Suppressor macrophage (primary cell): ENCODE data around the gene SOWAHA.
"Not testable (repeated sequence)": the region's sequence is repeated elsewhere in the genome, so short reads cannot be mapped to it uniquely, and the experiment has no call there.

Source experiments
- DNase-seq, 4 experiments: peaks; one replicate each; pipeline ENCODE4 v3.0.0-alpha.2; 2020 to 2022

The SOWAHA gene

GRCh38 chr5:132854992-132855391 lies 41.9 kb downstream of the SOWAHA start:
- DNase-seq = not testable (repeated sequence)

- no peak for DNase-seq
These were observed 42.9 kb downstream of the SOWAHA start for GRCh38 chr5:132856011-132856410.

GRCh38 chr5:132859889-132860437 lies 46.9 kb downstream of the SOWAHA start:
- DNase-seq = no peak

GRCh38 chr5:132860742-132861141 lies 47.6 kb downstream of the SOWAHA start:
- no peak for DNase-seq

- DNase-seq = no peak
These were observed 52.7 kb downstream of the SOWAHA start for GRCh38 chr5:132865668-132866341.
